GM23338 (cell line): ENCODE data around the gene SPACA7. TPM values are rescaled to one million over a fixed set of nuclear protein-coding genes. Genes with fewer than 3 reads are reported as not detected.

Experiments used
- ATAC-seq: fragments of 200-7000 bp; cut with Tn5 transposase; 3 replicates; pipeline ENCODE4 v1.9.1; 2020
- DNase-seq: peaks from one replicate; pipeline ENCODE4 v3.0.0-alpha.2; 2015; ENCODE audit warnings: low spot score
- H2AFZ ChIP-seq: fragments of 200-600 bp; sonication (generic); 2 replicates; pipeline ENCODE4 v1.8.0; 2016; ENCODE audit warnings: antibody characterized with exemption, mild to moderate bottlenecking, moderate library complexity
- H3F3A ChIP-seq: fragments of 200-600 bp; sonication (generic); replicated peaks from 2 replicates; pipeline ENCODE4 v1.8.0; 2017; ENCODE audit warnings: antibody characterized with exemption, mixed run types, low read depth
- H3K27ac ChIP-seq: fragments of 200-600 bp; sonication (generic); 2 replicates; pipeline ENCODE4 v1.6.1; 2016; ENCODE audit warnings: low read depth
- H3K27me3 ChIP-seq: fragments of 200-600 bp; sonication (generic); 2 replicates; pipeline ENCODE4 v1.8.0; 2016; ENCODE audit warnings: mild to moderate bottlenecking, mixed run types, moderate library complexity; ENCODE audit not compliant: insufficient read depth
- H3K36me3 ChIP-seq: fragments of 200-600 bp; sonication (generic); 2 replicates; pipeline ENCODE4 v1.8.0; 2016; ENCODE audit warnings: mild to moderate bottlenecking; ENCODE audit not compliant: insufficient read depth
- H3K4me1 ChIP-seq: fragments of 200-600 bp; sonication (generic); 2 replicates; pipeline ENCODE4 v1.8.0; 2016; ENCODE audit warnings: mild to moderate bottlenecking, moderate library complexity; ENCODE audit not compliant: insufficient read depth
- H3K4me2 ChIP-seq: fragments of 200-600 bp; sonication (generic); 2 replicates; pipeline ENCODE4 v1.7.1; 2017; ENCODE audit warnings: mixed run types
- H3K4me3 ChIP-seq: fragments of 200-600 bp; sonication (generic); 2 replicates; pipeline ENCODE4 v1.6.1; 2016; ENCODE audit warnings: mixed run types
- H3K79me2 ChIP-seq: fragments of 200-600 bp; sonication (generic); replicated peaks from 2 replicates; pipeline ENCODE4 v1.8.0; 2017; ENCODE audit warnings: mild to moderate bottlenecking; ENCODE audit not compliant: insufficient read depth
- H3K9me2 ChIP-seq: fragments of 200-600 bp; sonication (generic); 2 replicates; pipeline ENCODE4 v1.8.0; 2017; ENCODE audit not compliant: insufficient read depth
- H4K20me1 ChIP-seq: fragments of 200-600 bp; sonication (generic); replicated peaks from 2 replicates; pipeline ENCODE4 v1.8.0; 2017; ENCODE audit warnings: mild to moderate bottlenecking; ENCODE audit not compliant: insufficient read depth
- H3K27ac Mint-ChIP-seq: 2 replicates; pipeline ENCODE4 v1.8.0; 2020; ENCODE audit warnings: inconsistent platforms, mild to moderate bottlenecking, moderate library complexity, mixed read lengths
- H3K27me3 Mint-ChIP-seq: 3 replicates; pipeline ENCODE4 v1.8.0; 2022; ENCODE audit warnings: low read depth, mild to moderate bottlenecking, moderate library complexity, mixed read lengths, inconsistent platforms; ENCODE audit not compliant: insufficient read depth, poor library complexity
- H3K36me3 Mint-ChIP-seq: 3 replicates; pipeline ENCODE4 v1.8.0; 2021; ENCODE audit warnings: low read depth, mild to moderate bottlenecking, inconsistent platforms, moderate library complexity, mixed read lengths
- H3K4me1 Mint-ChIP-seq: 3 replicates; pipeline ENCODE4 v1.8.0; 2020; ENCODE audit warnings: mild to moderate bottlenecking, inconsistent platforms, mixed read lengths
- H3K4me3 Mint-ChIP-seq: 3 replicates; pipeline ENCODE4 v1.8.0; 2021; ENCODE audit warnings: moderate library complexity, mild to moderate bottlenecking, inconsistent platforms, mixed read lengths
- H3K9me3 Mint-ChIP-seq: 3 replicates; pipeline ENCODE4 v1.8.0; 2020; ENCODE audit warnings: moderate library complexity, mild to moderate bottlenecking, inconsistent platforms, mixed read lengths
- CREB1 ChIP-seq: fragments of 250-450 bp; sonication (Bioruptor Pico); IDR thresholded peaks from 2 replicates; pipeline ENCODE4 v1.5.0; 2020; ENCODE audit warnings: low read depth, mild to moderate bottlenecking, moderate library complexity
- CTCF ChIP-seq, 2 experiments: fragments of 200-600 bp in 1 of 2; sonication (generic) in 1 of 2; conservative IDR thresholded peaks; 2 replicates each; pipeline versions ENCODE4 v1.5.1 to v1.6.1; 2016 to 2017; ENCODE audit warnings: antibody characterized with exemption in 2 of 2, low read depth in 2 of 2, mild to moderate bottlenecking in 2 of 2, moderate library complexity in 1 of 2
- ETS1 ChIP-seq: IDR thresholded peaks from 2 replicates; pipeline ENCODE4 v1.6.1; 2016; ENCODE audit warnings: antibody characterized with exemption
- EZH2 ChIP-seq: fragments of 200-600 bp; sonication (generic); IDR thresholded peaks from one replicate; pipeline ENCODE4 v1.8.0; 2017; ENCODE audit warnings: antibody characterized with exemption, mild to moderate bottlenecking, low read depth; ENCODE audit not compliant: unreplicated experiment
- EZH2phosphoT487 ChIP-seq: fragments of 200-600 bp; sonication (generic); IDR thresholded peaks from one replicate; pipeline ENCODE4 v1.8.1; 2018; ENCODE audit warnings: antibody characterized with exemption; ENCODE audit not compliant: unreplicated experiment
- JUNB ChIP-seq: IDR thresholded peaks from one replicate; pipeline ENCODE4 v1.6.1; 2016; ENCODE audit warnings: antibody characterized with exemption; ENCODE audit not compliant: unreplicated experiment
- NANOG ChIP-seq: IDR thresholded peaks from 2 replicates; pipeline ENCODE4 v1.6.1; 2016; ENCODE audit warnings: antibody characterized with exemption, borderline replicate concordance
- POLR2AphosphoS5 ChIP-seq: IDR thresholded peaks from 2 replicates; pipeline ENCODE4 v1.6.1; 2016; ENCODE audit warnings: antibody characterized with exemption, low read depth
- STAT1 ChIP-seq: IDR thresholded peaks from one replicate; pipeline ENCODE4 v1.6.1; 2016; ENCODE audit warnings: antibody characterized with exemption; ENCODE audit not compliant: unreplicated experiment
- ZNF114 ChIP-seq: fragments of 250-450 bp; sonication (Bioruptor Pico); IDR thresholded peaks from 2 replicates; pipeline ENCODE4 v1.5.0; 2020; ENCODE audit warnings: mild to moderate bottlenecking, moderate library complexity
- ZNF331 ChIP-seq: fragments of 250-450 bp; sonication (Bioruptor Pico); IDR thresholded peaks from 2 replicates; pipeline ENCODE4 v1.5.0; 2020; ENCODE audit warnings: low read depth, mild to moderate bottlenecking, moderate library complexity
- polyA plus RNA-seq: library from polyadenylated mRNA; unstranded; fragments of >200 nt; fragmentation: Nextera tagmentation; extraction: Ambion mirVana; gene quantifications from 2 replicates; pipeline ENCODE4 v1.2.1, GENCODE V29; 2016
- total RNA-seq: library from RNA; depleted of rRNA; stranded (reverse); fragments of >200 nt; shearing (Covaris generic); gene quantifications from 2 replicates; pipeline ENCODE4 v1.2.3, GENCODE V29; 2014

SPACA7 gene
- total and polyA plus RNA-seq, 2 experiments from 2014 or later: not detected

GRCh38 chr13:112326821-112327370, 49.3 kb upstream of the SPACA7 start:
- peaks cover 22% of the 10 kb centered on the region for H3K27me3 Mint-ChIP-seq
- peaks cover 16% of the 10 kb centered on the region for H3K27me3 ChIP-seq
- no peak for ATAC-seq

DNA sequence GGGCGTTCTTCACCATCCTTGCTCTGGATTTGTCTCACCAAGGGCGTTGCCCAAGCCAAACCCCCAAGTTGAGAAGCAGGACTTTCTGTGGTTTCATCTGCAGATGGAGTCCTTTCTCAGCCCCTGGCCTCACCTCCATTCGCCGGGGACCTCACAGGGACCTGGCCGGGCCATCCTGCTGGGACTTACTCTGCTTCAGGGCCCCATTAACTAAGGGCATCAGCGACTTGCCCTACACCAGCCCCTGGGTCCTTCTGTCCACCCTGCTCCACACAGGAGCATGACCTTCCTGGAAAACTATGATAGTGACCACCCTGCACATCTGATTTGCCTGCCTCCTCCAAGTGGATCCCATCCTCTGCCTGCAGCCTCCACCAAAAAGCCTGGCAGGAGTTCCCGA, 47.2 kb upstream of the SPACA7 start:
- Histone ChIP-seq H3K27me3 (peaks cover 24% of the 10 kb centered on the region), H3K79me2 (no peaks in the 10 kb centered on the region), H3K36me3 (no peaks in the 10 kb centered on the region), H3K27ac (no peak overlapping the region), H2AFZ (no peak overlapping the region), H3K4me1 (peaks cover 10% of the 10 kb centered on the region), H3F3A (no peaks in the 10 kb centered on the region), H4K20me1 (no peaks in the 10 kb centered on the region), H3K9me2 (no peaks in the 10 kb centered on the region), H3K4me2 (no peak overlapping the region), H3K4me3 (no peak overlapping the region)
- Mint-ChIP-seq H3K4me3 (no peak overlapping the region), H3K9me3 (no peaks in the 10 kb centered on the region; the same call in 1 of the 3 replicates), H3K27me3 (peaks cover 33% of the 10 kb centered on the region), H3K27ac (no peak overlapping the region), H3K4me1 (peaks cover 16% of the 10 kb centered on the region), H3K36me3 (no peaks in the 10 kb centered on the region; the same call in 2 of the 3 replicates)
- DNase-seq (no peak), ATAC-seq (no peak)
- TF ChIP-seq CREB1 (CRISPR knock-in tag): no peak
- TF ChIP-seq STAT1: no peak
- no peak for TF ChIP-seq ETS1
- no peak for TF ChIP-seq NANOG
- no peak for TF ChIP-seq CTCF (conservative IDR thresholded peaks at IDR 0.05; ENCODE audit: low read depth in 2 of 2)
- no peak for TF ChIP-seq ZNF114
- TF ChIP-seq POLR2AphosphoS5: no peak
- no peak for TF ChIP-seq EZH2phosphoT487
- TF ChIP-seq JUNB: no peak

More at GRCh38 chr13:112326821-112327370, 49.3 kb upstream of the SPACA7 start:
- H3K4me3 ChIP-seq: no peak overlapping the region
- H3K9me2 ChIP-seq: no peaks in the 10 kb centered on the region
- no peaks in the 10 kb centered on the region for H3F3A ChIP-seq
- no peak overlapping the region for H3K27ac Mint-ChIP-seq
- peaks cover 4% of the 10 kb centered on the region for H3K4me1 ChIP-seq
- H3K36me3 ChIP-seq: no peaks in the 10 kb centered on the region
- H3K9me3 Mint-ChIP-seq: peaks cover 3% of the 10 kb centered on the region; the same call in 2 of the 3 replicates
- H3K79me2 ChIP-seq: no peaks in the 10 kb centered on the region
- H3K4me2 ChIP-seq: no peak overlapping the region
- no peak overlapping the region for H3K27ac ChIP-seq
- H2AFZ ChIP-seq: no peak overlapping the region
- no peak overlapping the region for H3K4me3 Mint-ChIP-seq
- no peak for TF ChIP-seq ZNF331 (CRISPR knock-in tag)
- TF ChIP-seq JUNB: no peak
- no peak for TF ChIP-seq EZH2
- TF ChIP-seq CTCF (conservative IDR thresholded peaks at IDR 0.05; ENCODE audit: low read depth in 2 of 2): no peak
- no peak for TF ChIP-seq ZNF114
- no peaks in the 10 kb centered on the region for H4K20me1 ChIP-seq
- H3K36me3 Mint-ChIP-seq: no peaks in the 10 kb centered on the region
- peaks cover 9% of the 10 kb centered on the region; the same call in 2 of the 3 replicates for H3K4me1 Mint-ChIP-seq
- DNase-seq: no peak
